Measurements from ENCODE around the gene GTF2F2. TPM values are rescaled to one million over a fixed set of nuclear protein-coding genes. Genes with fewer than 3 reads are reported as not detected.
A peak's percentile ranks its signal among the peaks of the same experiment; 100 is the strongest.

The GTF2F2 gene
- total RNA-seq, 6 donors from 2014 or later = 10.2 to 29.3 (median 18.2) TPM

- H3K27ac ChIP-seq = no peak overlapping the region
- no peaks in the 10 kb centered on the region for H3K27me3 ChIP-seq
- no peak for TF ChIP-seq EP300 (IDR thresholded peaks at IDR 0.05)
- no peak for TF ChIP-seq CTCF (IDR thresholded peaks at IDR 0.05)
- TF ChIP-seq POLR2A (IDR thresholded peaks at IDR 0.05) = no peak
- no peak overlapping the region for H3K4me3 ChIP-seq
- H3K36me3 ChIP-seq = no peaks in the 10 kb centered on the region
- WGBS, 2 donors = 44 to 71% methylated on average over 4 of the region's 4 CpGs
- ATAC-seq (ENCODE audit: low FRiP score in 2 of 2) = peak in 1 of 2 donors; percentile 79
- H3K4me1 ChIP-seq = peaks cover 4 to 17% (median 10%) of the 10 kb centered on the region in 4 donors
- no peaks in the 10 kb centered on the region for H3K9me3 ChIP-seq
- DNase-seq = no peak
These were observed 200.7 kb downstream of the GTF2F2 start for GRCh38 chr13:45320876-45321629.

- Histone ChIP-seq H3K4me3 (no peak overlapping the region), H3K27ac (peak overlapping the region; percentile 15 to 62 (median 44)), H3K36me3 (no peaks in the 10 kb centered on the region), H3K4me1 (peaks cover 28 to 41% (median 35%) of the 10 kb centered on the region in 4 donors), H3K27me3 (no peaks in the 10 kb centered on the region), H3K9me3 (no peaks in the 10 kb centered on the region)
- WGBS, 2 donors = 54 to 68% methylated on average over 4 of the region's 4 CpGs
- ATAC-seq (ENCODE audit: low FRiP score in 2 of 2) = peak; percentile 47 to 75
- TF ChIP-seq POLR2A (IDR thresholded peaks at IDR 0.05) (no peak), CTCF (IDR thresholded peaks at IDR 0.05) (no peak), EP300 (IDR thresholded peaks at IDR 0.05) (no peak), POLR2AphosphoS5 (IDR thresholded peaks at IDR 0.05) (peak; percentile 53 to 71)
- peak in 1 of 2 donors; percentile 37 for DNase-seq
These were observed 205.5 kb downstream of the GTF2F2 start for GRCh38 chr13:45325806-45326205.

GRCh38 chr13:45327253-45327955 lies 207.1 kb downstream of the GTF2F2 start:
- WGBS, 2 donors = 63 to 77% methylated on average over 9 of the region's 9 CpGs
- ATAC-seq (ENCODE audit: low FRiP score in 2 of 2) = no peak
- H3K4me1 ChIP-seq = peaks cover 33 to 48% (median 40%) of the 10 kb centered on the region in 4 donors
- H3K27ac ChIP-seq = peak overlapping the region in 3 of 4 donors; percentile 0 to 62 (median 50)
- TF ChIP-seq CTCF (IDR thresholded peaks at IDR 0.05) (no peak), POLR2A (IDR thresholded peaks at IDR 0.05) (no peak), EP300 (IDR thresholded peaks at IDR 0.05) (no peak), POLR2AphosphoS5 (IDR thresholded peaks at IDR 0.05) (no peak)
- no peak for DNase-seq
- no peak overlapping the region for H3K4me3 ChIP-seq
- H3K27me3 ChIP-seq = no peaks in the 10 kb centered on the region
- no peaks in the 10 kb centered on the region for H3K36me3 ChIP-seq
- no peaks in the 10 kb centered on the region for H3K9me3 ChIP-seq

- DNase-seq (no peak), ATAC-seq (ENCODE audit: low FRiP score in 2 of 2) (no peak)
- peak overlapping the region in 2 of 4 donors; percentile 50 to 84 for H3K27ac ChIP-seq
- peaks cover 0 to 5% (median 0%) of the 10 kb centered on the region in 4 donors for H3K36me3 ChIP-seq
- 33 to 49% methylated on average over 3 of the region's 3 CpGs for WGBS, 2 donors
- no peak overlapping the region for H3K4me3 ChIP-seq
- peaks cover 41 to 57% (median 51%) of the 10 kb centered on the region in 4 donors for H3K4me1 ChIP-seq
- no peaks in the 10 kb centered on the region for H3K9me3 ChIP-seq
- H3K27me3 ChIP-seq = no peaks in the 10 kb centered on the region
- TF ChIP-seq EP300 (IDR thresholded peaks at IDR 0.05) (no peak), POLR2A (IDR thresholded peaks at IDR 0.05) (no peak), POLR2AphosphoS5 (IDR thresholded peaks at IDR 0.05) (no peak), CTCF (IDR thresholded peaks at IDR 0.05) (no peak)
These were observed 208.4 kb downstream of the GTF2F2 start for GRCh38 chr13:45328661-45329111.

Measured in upper lobe of left lung (tissue), 6 donors.